Hypothalamus (tissue), 51 donors: Measurements from ENCODE around the gene CRYGA.

Experiments
- DNase-seq, 51 donors: peaks; one replicate each; lab custom pipeline; 2025; lab: John Stamatoyannopoulos, UW

The CRYGA gene

DNA sequence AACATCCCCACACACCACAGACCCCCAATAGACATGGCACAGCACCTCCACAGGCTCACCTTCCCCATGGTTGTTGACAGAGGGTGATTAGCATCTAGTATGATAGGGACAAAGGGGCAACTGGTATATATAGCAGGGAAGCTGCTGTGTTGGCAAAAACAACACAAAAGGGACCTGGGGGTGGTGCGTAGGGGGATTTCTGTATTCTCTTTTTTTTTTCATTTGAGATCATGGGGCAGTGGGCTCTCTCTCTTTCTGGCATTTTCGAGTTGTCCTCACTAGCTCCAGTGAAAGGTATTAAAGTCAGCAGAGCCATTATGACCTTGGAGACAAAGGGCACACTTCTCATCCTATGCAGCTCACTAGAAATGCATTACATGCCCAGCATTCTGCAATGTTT is at the start of gene CRYGA:
Gene CRYGA, minus strand, starts transcription at position 101 of the 400 bp plus-strand sequence. Its CDS starts 33 bp downstream, at position 68.
- DNase-seq: no peak

DNA sequence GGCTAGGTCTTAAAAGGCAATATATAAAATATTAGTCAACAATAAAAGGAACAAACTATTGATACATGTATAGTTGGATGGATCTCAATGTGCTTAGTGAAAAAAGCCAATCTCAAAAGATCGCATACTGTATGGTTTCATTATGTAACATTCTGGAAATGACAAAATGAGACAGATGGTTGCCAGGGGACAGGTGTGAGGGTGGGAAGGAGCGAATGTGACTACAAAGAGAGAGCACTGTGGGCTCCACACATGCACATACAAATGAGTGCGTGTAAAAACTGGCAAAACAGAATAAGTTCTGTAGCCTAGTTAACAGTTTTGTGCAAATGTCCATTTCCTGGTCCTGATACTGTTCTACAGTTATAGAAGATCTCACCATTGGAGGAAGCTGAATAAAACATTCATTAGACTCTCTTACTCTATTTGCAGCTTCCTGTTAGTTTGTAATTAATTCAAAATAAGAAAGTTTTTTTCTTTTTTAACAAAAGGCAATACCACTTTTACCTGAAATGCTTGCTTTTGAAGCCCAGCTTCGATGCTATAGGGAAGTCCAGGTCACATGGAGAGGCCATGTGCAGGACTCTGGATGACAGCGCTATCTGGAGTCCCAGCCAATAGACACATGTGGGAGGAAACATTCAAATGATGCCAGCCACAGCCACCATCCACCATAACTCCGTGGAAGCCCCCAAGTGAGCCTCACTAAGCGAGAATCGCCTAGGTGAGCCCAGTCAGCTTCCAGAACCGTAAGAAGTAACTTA is 47.5 kb upstream of the CRYGA start:
- DNase-seq: no peak

GRCh38 chr2:208208335-208209085 is 45.1 kb upstream of the CRYGA start:
- no peak for DNase-seq

GRCh38 chr2:208207769-208208168 is 44.4 kb upstream of the CRYGA start:
- DNase-seq: no peak

- DNase-seq: no peak
Observed at GRCh38 chr2:208204166-208204565, 40.8 kb upstream of the CRYGA start.

DNA sequence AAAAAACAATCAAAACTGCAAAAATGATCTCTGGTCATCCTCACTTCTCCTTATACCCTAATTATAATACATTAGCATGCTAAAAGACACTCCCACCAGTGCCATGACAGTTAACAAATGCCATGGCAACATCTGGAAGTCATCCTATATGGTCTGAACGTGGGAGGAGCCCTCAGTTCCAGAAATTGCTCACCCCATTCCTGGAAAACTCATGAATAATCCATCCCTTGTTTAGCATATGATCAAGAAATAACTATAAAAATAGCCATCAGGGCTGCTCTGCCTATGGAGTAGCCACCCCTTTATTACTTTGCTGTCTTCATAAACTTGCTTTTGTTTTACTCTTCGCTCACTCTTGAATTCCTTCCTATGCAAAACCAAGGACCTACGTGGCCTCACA is 32.1 kb upstream of the CRYGA start:
- no peak for DNase-seq

DNA sequence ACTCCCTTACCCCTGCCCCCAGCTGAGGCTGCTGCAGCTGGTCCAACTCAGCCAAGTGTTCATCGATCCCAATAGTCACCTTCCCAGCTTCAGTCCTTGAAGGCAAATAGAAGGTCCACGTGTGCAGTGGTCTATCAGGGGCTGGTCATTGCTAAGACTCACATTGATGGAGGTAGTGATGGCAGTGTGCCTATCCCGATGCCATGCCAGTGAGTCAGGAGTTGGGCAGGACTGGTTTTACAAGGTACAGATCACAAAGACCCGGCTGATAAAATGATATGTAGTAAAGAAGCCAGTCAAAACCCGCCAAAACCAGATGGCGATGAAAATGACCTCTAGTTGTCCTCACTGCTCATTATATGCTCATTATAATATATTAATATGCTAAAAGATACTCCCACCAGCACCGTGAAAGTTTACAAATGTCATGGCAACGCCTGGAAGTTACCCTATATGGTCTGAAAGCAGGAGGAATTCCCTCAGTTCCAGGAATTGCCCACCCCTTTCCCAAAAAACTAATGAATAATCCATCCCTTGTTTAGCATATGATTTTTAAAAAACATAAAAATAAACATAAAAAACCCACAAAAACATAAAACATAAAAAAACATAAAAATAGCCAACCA is 29.3 kb upstream of the CRYGA start:
- no peak for DNase-seq

- peak in 11 of 51 donors; percentile 1 to 68 (median 14) for DNase-seq
Observed at GRCh38 chr2:208189810-208190503, 26.6 kb upstream of the CRYGA start, which contains the start of gene C2orf80. Gene C2orf80, minus strand, starts transcription at chr2:208190030. Its CDS starts 3,044 bp downstream, at chr2:208186986.

- peak in 1 of 51 donors; percentile 68 for DNase-seq
Observed at GRCh38 chr2:208189069-208189809, 25.9 kb upstream of the CRYGA start.

- DNase-seq: peak in 1 of 51 donors; percentile 59
Observed at GRCh38 chr2:208186893-208187292, 23.5 kb upstream of the CRYGA start.

- peak in 2 of 51 donors; percentile 5 to 59 for DNase-seq
Observed at GRCh38 chr2:208186465-208186864, 23.1 kb upstream of the CRYGA start.

- no peak for DNase-seq
Observed at GRCh38 chr2:208183972-208184705, 20.8 kb upstream of the CRYGA start.

DNA sequence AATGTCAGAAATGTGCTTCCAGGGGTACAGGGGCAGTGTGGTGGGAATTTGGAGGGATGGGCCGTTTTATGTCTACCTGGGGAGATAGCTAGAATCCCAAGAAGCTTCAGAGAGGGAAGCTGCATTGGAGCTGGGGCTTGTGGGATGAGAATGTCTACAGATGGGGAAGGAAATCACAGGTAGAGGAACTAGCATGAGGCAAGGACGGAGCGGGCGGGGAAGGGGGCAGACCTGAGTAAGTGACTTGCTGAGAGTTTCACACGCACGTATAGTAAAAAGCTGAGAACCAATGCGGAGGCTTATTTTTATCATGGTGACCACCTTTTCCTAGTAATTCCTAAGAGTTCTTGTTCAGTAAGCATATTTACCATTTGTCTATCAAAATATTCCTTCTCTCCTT is 20.1 kb upstream of the CRYGA start:
- peak in 2 of 51 donors; percentile 1 to 10 for DNase-seq

- no peak for DNase-seq
Observed at GRCh38 chr2:208182835-208183234, 19.4 kb upstream of the CRYGA start.

GRCh38 chr2:208179028-208179609 is 15.7 kb upstream of the CRYGA start:
- DNase-seq: no peak

GRCh38 chr2:208175840-208176153 is 12.4 kb upstream of the CRYGA start:
- peak in 3 of 51 donors; percentile 6 to 7 (median 7) for DNase-seq

DNA sequence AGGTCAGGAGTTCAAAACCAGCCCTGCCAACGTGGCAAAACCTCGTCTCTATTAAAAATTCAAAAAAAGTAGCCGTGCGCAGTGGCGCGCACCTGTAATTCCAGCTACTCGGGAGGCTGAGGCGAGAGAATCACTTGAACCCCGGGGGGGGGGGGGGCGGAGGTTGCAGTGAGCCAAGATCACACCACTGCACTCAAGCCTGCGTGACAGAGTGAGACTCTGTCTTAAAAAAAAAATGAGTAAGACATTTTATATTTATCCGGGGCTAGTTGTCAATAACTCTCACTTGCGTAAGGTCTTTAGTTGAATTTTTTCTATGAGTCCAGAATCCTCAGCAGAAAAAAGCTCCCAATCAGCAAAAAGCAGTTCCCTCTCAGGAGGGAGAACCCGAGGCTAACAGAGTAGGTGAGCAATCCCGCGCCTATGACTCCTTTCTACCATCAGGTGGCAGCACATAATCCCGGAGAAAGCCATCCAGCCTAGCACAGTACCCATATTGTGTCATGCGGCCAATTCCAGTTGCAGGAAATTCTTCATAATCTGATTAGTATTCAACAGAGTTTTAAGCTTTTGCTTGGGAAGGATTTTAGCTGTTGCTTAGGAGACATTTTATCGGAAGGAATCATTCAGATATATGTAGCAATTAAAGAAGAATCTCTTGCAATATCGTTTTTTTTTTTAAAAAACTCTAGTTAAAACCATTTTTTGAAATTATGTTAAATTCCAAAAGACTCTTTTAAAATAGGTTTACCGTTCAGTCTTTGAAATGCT is 11.9 kb upstream of the CRYGA start:
- peak in 47 of 51 donors; percentile 6 to 87 (median 57) for DNase-seq

DNA sequence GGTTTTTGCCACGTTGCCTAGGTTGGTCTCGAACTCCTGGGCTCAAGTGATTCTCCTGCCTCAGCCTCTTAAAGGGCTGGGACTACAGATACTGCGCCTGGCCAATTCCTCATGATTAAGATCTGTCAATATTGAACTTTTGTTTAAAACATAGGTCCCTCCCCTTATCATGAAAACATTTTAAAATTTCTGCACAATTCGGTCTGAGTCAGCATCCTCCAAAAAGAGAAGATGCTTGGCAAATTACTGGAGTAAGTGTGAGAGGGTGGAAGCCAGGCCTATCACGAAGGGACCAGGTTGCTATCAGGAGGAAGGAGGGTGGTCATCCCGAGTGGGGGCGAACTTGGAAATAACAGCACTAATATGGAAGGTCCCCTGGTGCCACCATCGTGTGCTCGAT is 10.8 kb upstream of the CRYGA start:
- no peak for DNase-seq
